ENCODE measurements around the gene ELL2. TPM values are rescaled to one million over a fixed set of nuclear protein-coding genes. Genes with fewer than 3 reads are reported as not detected.

Gene ELL2
- total RNA-seq, 1 donor from 2014 or later, result 14.2 TPM

GRCh38 chr5:95984287-95984938 is 22.8 kb upstream of the ELL2 start:
- Histone ChIP-seq H3F3A (ENCODE audit: low read depth) (no peaks in the 10 kb centered on the region), H3K9me3 (ENCODE audit: low read depth) (no peaks in the 10 kb centered on the region), H2AFZ (replicated peaks) (no peak overlapping the region), H3K79me2 (ENCODE audit: low read depth) (no peaks in the 10 kb centered on the region), H4K20me1 (ENCODE audit: low read depth) (no peaks in the 10 kb centered on the region), H3K4me3 (no peak overlapping the region), H3K9ac (no peak overlapping the region), H3K4me2 (no peak overlapping the region), H3K27ac (no peak overlapping the region), H3K4me1 (no peaks in the 10 kb centered on the region), H3K36me3 (no peaks in the 10 kb centered on the region), H3K27me3 (no peaks in the 10 kb centered on the region)
- no peak for TF ChIP-seq EZH2phosphoT487 (IDR thresholded peaks at IDR 0.05)
- TF ChIP-seq CTCF (IDR thresholded peaks at IDR 0.05), result no peak
- no peak for TF ChIP-seq EZH2 (IDR thresholded peaks at IDR 0.05)
- Mint-ChIP-seq H3K36me3 (no peaks in the 10 kb centered on the region), H3K9me3 (no peaks in the 10 kb centered on the region), H3K27me3 (ENCODE audit: insufficient read depth, low read depth) (no peaks in the 10 kb centered on the region), H3K4me3 (no peak overlapping the region), H3K4me1 (peaks cover 3% of the 10 kb centered on the region), H3K27ac (no peak overlapping the region)
- DNase-seq (ENCODE audit: low spot score), result no peak

GRCh38 chr5:95983509-95983908 is 21.9 kb upstream of the ELL2 start:
- Histone ChIP-seq H3K4me1 (no peaks in the 10 kb centered on the region), H3K79me2 (ENCODE audit: low read depth) (no peaks in the 10 kb centered on the region), H3F3A (ENCODE audit: low read depth) (no peaks in the 10 kb centered on the region), H3K4me2 (no peak overlapping the region), H3K27me3 (no peaks in the 10 kb centered on the region), H3K27ac (no peak overlapping the region), H2AFZ (replicated peaks) (no peak overlapping the region), H3K36me3 (no peaks in the 10 kb centered on the region), H3K4me3 (no peak overlapping the region), H3K9me3 (ENCODE audit: low read depth) (no peaks in the 10 kb centered on the region), H3K9ac (no peak overlapping the region), H4K20me1 (ENCODE audit: low read depth) (no peaks in the 10 kb centered on the region)
- Mint-ChIP-seq H3K4me1 (peaks cover 3% of the 10 kb centered on the region), H3K4me3 (no peak overlapping the region), H3K9me3 (no peaks in the 10 kb centered on the region), H3K27me3 (ENCODE audit: insufficient read depth, low read depth) (no peaks in the 10 kb centered on the region), H3K27ac (no peak overlapping the region), H3K36me3 (no peaks in the 10 kb centered on the region)
- no peak for DNase-seq (ENCODE audit: low spot score)
- TF ChIP-seq EZH2phosphoT487 (IDR thresholded peaks at IDR 0.05), result no peak

GRCh38 chr5:95983080-95983479 is 21.4 kb upstream of the ELL2 start:
- Histone ChIP-seq H3K4me1 (no peaks in the 10 kb centered on the region), H4K20me1 (ENCODE audit: low read depth) (no peaks in the 10 kb centered on the region), H3K4me2 (no peak overlapping the region), H3K36me3 (no peaks in the 10 kb centered on the region), H3K79me2 (ENCODE audit: low read depth) (no peaks in the 10 kb centered on the region), H3K27ac (no peak overlapping the region), H3K9me3 (ENCODE audit: low read depth) (no peaks in the 10 kb centered on the region), H3K4me3 (no peak overlapping the region), H2AFZ (replicated peaks) (peak overlapping the region; percentile 29), H3F3A (ENCODE audit: low read depth) (no peaks in the 10 kb centered on the region), H3K9ac (no peak overlapping the region), H3K27me3 (no peaks in the 10 kb centered on the region)
- Mint-ChIP-seq H3K4me1 (peaks cover 3% of the 10 kb centered on the region), H3K36me3 (no peaks in the 10 kb centered on the region), H3K4me3 (no peak overlapping the region), H3K9me3 (no peaks in the 10 kb centered on the region), H3K27ac (no peak overlapping the region), H3K27me3 (ENCODE audit: insufficient read depth, low read depth) (no peaks in the 10 kb centered on the region)
- TF ChIP-seq CTCF (IDR thresholded peaks at IDR 0.05) (no peak), EZH2phosphoT487 (IDR thresholded peaks at IDR 0.05) (no peak), EZH2 (IDR thresholded peaks at IDR 0.05) (no peak)
- DNase-seq (ENCODE audit: low spot score), result no peak

- Mint-ChIP-seq H3K9me3 (no peaks in the 10 kb centered on the region), H3K27ac (no peak overlapping the region), H3K27me3 (ENCODE audit: insufficient read depth, low read depth) (no peaks in the 10 kb centered on the region), H3K4me1 (no peaks in the 10 kb centered on the region), H3K36me3 (no peaks in the 10 kb centered on the region), H3K4me3 (no peak overlapping the region)
- no peak for DNase-seq (ENCODE audit: low spot score)
- H3K9me3 ChIP-seq (ENCODE audit: low read depth), result no peaks in the 10 kb centered on the region
- no peak for TF ChIP-seq CTCF (IDR thresholded peaks at IDR 0.05)
- TF ChIP-seq EZH2 (IDR thresholded peaks at IDR 0.05), result no peak
- TF ChIP-seq EZH2phosphoT487 (IDR thresholded peaks at IDR 0.05), result no peak
- no peak overlapping the region for H3K27ac ChIP-seq
- H4K20me1 ChIP-seq (ENCODE audit: low read depth), result no peaks in the 10 kb centered on the region
- H3K4me3 ChIP-seq, result no peak overlapping the region
- H3K4me2 ChIP-seq, result no peak overlapping the region
- no peak overlapping the region for H3K9ac ChIP-seq
- no peak overlapping the region for H2AFZ ChIP-seq (replicated peaks)
- no peaks in the 10 kb centered on the region for H3K79me2 ChIP-seq (ENCODE audit: low read depth)
- no peaks in the 10 kb centered on the region for H3K36me3 ChIP-seq
- no peaks in the 10 kb centered on the region for H3K4me1 ChIP-seq
- no peaks in the 10 kb centered on the region for H3K27me3 ChIP-seq
- H3F3A ChIP-seq (ENCODE audit: low read depth), result no peaks in the 10 kb centered on the region
Measured at GRCh38 chr5:95976606-95977005, 15.0 kb upstream of the ELL2 start.

All from neural progenitor cell (in vitro differentiated cells).